ENCODE data around the gene EREG.

- TF ChIP-seq, protein P1, sequence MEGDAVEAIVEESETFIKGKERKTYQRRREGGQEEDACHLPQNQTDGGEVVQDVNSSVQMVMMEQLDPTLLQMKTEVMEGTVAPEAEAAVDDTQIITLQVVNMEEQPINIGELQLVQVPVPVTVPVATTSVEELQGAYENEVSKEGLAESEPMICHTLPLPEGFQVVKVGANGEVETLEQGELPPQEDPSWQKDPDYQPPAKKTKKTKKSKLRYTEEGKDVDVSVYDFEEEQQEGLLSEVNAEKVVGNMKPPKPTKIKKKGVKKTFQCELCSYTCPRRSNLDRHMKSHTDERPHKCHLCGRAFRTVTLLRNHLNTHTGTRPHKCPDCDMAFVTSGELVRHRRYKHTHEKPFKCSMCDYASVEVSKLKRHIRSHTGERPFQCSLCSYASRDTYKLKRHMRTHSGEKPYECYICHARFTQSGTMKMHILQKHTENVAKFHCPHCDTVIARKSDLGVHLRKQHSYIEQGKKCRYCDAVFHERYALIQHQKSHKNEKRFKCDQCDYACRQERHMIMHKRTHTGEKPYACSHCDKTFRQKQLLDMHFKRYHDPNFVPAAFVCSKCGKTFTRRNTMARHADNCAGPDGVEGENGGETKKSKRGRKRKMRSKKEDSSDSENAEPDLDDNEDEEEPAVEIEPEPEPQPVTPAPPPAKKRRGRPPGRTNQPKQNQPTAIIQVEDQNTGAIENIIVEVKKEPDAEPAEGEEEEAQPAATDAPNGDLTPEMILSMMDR (IDR thresholded peaks at IDR 0.05): no peak
- TF ChIP-seq POLR2A (IDR thresholded peaks at IDR 0.05; ENCODE audit: low read depth): no peak
Measured at GRCh38 chr4:74323663-74324062, 41.3 kb upstream of the EREG start.
